Right atrium auricular region (tissue), 2 donors: ENCODE results near the gene PCBP3. TPM values are rescaled to one million over a fixed set of nuclear protein-coding genes. Genes with fewer than 3 reads are reported as not detected.

ENCODE experiments used
- DNase-seq: peaks from one replicate; pipeline ENCODE4 v3.0.0-alpha.2; 2019; ENCODE audit warnings: low spot score
- H3K27ac ChIP-seq, 2 donors: fragments of 200-600 bp; sonication (generic); 1 replicate in 1 of 2; 2 replicates in 1 of 2; pipeline ENCODE4 v1.5.1; 2016 to 2019
- H3K27me3 ChIP-seq, 2 donors: fragments of 200-600 bp; sonication (generic); one replicate each; pipeline versions ENCODE4 v1.5.1 to v1.6.0; 2017 to 2019
- H3K36me3 ChIP-seq: fragments of 200-600 bp; sonication (generic); one replicate; pipeline ENCODE4 v1.5.1; 2016
- H3K4me1 ChIP-seq, 2 donors: fragments of 200-600 bp; sonication (generic); one replicate each; pipeline versions ENCODE4 v1.5.1 to v1.6.0; 2017 to 2019
- H3K4me3 ChIP-seq, 2 donors: fragments of 200-600 bp; sonication (generic); 1 replicate in 1 of 2; 2 replicates in 1 of 2; pipeline ENCODE4 v1.5.1; 2017 to 2019; ENCODE audit warnings: mild to moderate bottlenecking in 1 of 2, moderate library complexity in 1 of 2
- H3K9me3 ChIP-seq, 2 donors: fragments of 200-600 bp; sonication (generic); one replicate each; pipeline ENCODE4 v1.5.1; 2019
- total RNA-seq, 2 donors: library from RNA; depleted of rRNA; stranded (reverse); fragments of >200 nt; gene quantifications; one replicate each; pipeline ENCODE4 v1.1.0, GENCODE V29; 2016
- TF ChIP-seq, protein P1 (sequence below), 2 donors: fragments of 200-600 bp; sonication (generic); IDR thresholded peaks; one replicate each; pipeline ENCODE4 v1.5.1; 2019; ENCODE audit warnings: antibody characterized with exemption in 2 of 2

PCBP3 gene
- total RNA-seq, 2 donors from 2014 or later: 2.3 to 5.2 TPM

DNA sequence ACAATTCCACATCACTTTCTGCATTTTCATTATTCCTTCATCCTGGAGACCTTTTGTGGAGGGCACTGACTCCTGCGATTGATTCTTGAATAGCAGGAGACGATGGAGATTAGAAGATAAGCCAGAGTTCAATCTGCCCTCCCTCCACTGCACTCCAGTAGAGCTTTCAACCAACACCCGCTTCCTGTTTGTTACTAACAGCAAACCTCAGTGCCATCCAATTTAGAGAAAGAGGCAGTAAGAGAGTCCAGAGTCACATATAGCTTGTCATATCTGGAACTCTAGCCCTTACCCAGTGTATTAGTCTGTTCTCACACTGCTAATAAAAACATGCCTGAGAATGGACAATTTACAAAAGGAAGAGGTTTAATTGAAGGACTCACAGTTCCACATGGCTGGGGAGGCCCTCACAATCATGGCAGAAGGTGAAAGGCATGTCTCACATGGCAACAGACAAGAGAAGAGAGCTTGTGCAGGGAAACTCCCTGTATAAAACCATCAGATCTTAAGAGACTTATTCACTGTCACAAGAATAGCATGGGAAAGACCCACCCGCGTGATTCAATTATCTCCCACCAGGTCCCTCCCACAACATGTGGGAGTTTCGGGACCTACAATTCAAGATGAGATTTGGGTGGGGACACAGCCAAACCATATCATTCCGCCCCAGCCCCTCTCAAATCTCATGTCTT is 55.9 kb downstream of the PCBP3 start:
- TF ChIP-seq, protein P1, sequence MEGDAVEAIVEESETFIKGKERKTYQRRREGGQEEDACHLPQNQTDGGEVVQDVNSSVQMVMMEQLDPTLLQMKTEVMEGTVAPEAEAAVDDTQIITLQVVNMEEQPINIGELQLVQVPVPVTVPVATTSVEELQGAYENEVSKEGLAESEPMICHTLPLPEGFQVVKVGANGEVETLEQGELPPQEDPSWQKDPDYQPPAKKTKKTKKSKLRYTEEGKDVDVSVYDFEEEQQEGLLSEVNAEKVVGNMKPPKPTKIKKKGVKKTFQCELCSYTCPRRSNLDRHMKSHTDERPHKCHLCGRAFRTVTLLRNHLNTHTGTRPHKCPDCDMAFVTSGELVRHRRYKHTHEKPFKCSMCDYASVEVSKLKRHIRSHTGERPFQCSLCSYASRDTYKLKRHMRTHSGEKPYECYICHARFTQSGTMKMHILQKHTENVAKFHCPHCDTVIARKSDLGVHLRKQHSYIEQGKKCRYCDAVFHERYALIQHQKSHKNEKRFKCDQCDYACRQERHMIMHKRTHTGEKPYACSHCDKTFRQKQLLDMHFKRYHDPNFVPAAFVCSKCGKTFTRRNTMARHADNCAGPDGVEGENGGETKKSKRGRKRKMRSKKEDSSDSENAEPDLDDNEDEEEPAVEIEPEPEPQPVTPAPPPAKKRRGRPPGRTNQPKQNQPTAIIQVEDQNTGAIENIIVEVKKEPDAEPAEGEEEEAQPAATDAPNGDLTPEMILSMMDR (IDR thresholded peaks at IDR 0.05): no peak
- no peak overlapping the region for H3K27ac ChIP-seq
- H3K36me3 ChIP-seq: no peaks in the 10 kb centered on the region
- no peak for DNase-seq
- peaks cover 0 to 11% of the 10 kb centered on the region in 2 donors for H3K4me1 ChIP-seq
- H3K4me3 ChIP-seq: no peak overlapping the region
- H3K27me3 ChIP-seq: no peaks in the 10 kb centered on the region
- H3K9me3 ChIP-seq: no peaks in the 10 kb centered on the region

DNA sequence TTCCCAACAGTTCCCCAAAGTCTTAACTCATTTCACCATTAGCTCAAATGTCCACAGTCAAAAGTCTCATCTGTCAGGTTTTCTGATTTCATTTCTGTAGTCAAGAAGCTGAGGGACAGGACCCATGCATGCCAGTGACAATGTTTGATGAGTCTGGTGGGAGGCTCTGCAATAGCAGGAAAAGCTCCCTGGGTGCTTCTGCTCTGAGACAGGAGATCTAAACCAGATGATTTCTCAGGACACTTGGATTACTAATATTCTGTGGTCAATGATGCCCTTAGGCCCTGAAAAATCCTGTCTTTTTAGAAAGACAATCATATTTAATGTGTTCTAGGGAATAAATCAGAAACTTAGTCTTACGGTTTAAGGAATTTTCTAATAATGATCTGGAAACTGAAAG is 56.4 kb downstream of the PCBP3 start:
- TF ChIP-seq, protein P1 (IDR thresholded peaks at IDR 0.05): no peak
- no peak overlapping the region for H3K27ac ChIP-seq
- H3K4me1 ChIP-seq: peaks cover 0 to 11% of the 10 kb centered on the region in 2 donors

DNA sequence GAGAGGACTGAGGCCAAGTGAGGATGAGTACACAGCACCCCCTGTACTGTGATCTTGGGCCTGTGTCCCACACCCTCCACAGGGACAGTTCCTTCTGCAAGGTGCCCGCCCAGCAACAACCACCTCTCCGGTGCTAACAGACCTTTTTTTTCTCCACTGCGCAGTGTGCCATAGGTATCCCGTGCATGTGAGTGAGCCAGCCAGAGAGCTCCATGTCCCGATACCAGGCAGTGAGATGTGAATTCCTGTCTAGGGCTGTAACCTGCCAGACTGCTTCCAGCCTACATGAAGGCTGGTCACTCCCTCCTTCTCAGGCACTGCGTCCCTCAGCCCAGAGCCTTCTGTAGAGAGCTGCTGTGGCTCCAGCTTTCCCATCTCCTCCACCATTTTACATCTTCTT is 56.9 kb downstream of the PCBP3 start:
- no peak for DNase-seq
- peaks cover 0 to 11% of the 10 kb centered on the region in 2 donors for H3K4me1 ChIP-seq
- TF ChIP-seq, protein P1 (IDR thresholded peaks at IDR 0.05): no peak

More for the DNA sequence above, 56.4 kb downstream of the PCBP3 start:
- Histone ChIP-seq H3K36me3 (no peaks in the 10 kb centered on the region), H3K9me3 (no peaks in the 10 kb centered on the region), H3K27me3 (no peaks in the 10 kb centered on the region), H3K4me3 (no peak overlapping the region)
- no peak for DNase-seq

DNA sequence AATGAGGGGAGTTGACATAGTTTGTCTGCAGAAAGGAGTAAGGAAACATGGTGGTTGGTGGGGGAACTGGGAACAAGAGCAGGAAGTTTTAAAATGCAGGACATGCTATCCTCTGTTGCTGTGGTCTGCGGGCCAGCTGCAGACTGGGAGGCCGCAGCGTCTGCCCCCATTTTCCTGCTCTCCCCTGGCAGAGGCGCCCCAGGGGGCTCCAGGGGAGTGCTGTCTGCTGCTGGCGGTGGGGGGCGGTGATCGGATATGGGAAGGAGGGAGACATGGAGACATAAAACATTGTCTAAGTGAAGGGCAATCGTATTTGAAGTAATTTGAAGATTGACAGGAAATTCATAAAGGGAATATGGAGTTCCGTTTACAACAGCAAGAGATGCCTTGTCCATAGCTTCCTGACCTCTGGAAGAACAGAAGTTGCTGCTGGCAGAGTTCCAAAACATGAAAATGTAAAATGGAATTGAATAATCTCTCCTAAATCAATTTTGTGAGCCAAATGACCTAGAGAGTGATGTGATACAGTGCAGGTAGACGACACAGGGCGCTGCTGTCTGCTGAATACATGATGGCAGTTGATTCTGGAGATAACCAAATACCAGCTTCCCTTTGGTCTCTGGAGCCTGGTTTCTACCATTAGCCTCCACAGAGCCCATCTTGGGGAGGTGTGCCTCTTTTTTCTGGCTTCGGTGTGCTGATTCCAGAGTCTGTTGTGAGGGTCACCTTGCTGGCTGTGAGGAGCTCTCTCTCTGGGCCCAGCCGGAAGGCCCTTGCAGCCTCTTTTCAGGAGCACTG is 61.0 kb downstream of the PCBP3 start:
- H3K27ac ChIP-seq: no peak overlapping the region

More for the DNA sequence above, 56.9 kb downstream of the PCBP3 start:
- no peaks in the 10 kb centered on the region for H3K27me3 ChIP-seq
- no peaks in the 10 kb centered on the region for H3K9me3 ChIP-seq
- H3K36me3 ChIP-seq: no peaks in the 10 kb centered on the region
- no peak overlapping the region for H3K4me3 ChIP-seq
- H3K27ac ChIP-seq: no peak overlapping the region

DNA sequence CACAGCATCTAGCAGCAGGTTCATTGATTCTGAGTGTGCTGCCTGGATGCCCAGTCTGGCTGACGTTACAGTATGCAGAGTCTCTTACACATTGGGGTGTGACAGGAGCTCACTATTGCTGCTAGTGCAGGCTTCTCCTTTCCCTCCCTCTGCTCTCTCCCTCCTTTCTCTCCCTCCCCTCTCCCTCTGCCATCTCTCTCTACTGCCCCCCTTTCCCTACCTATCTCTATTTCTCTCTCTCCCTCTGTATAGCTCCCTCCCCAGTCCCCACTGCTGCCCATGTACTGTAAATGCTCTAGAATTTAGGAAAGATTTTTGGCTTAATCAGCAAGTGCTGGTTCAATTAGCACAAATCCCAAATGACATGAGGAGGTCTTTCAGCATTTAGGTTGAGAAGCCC is 62.8 kb downstream of the PCBP3 start:
- TF ChIP-seq, protein P1 (IDR thresholded peaks at IDR 0.05): no peak
- Histone ChIP-seq H3K4me3 (no peak overlapping the region), H3K27me3 (no peaks in the 10 kb centered on the region), H3K36me3 (no peaks in the 10 kb centered on the region), H3K27ac (no peak overlapping the region), H3K9me3 (peaks cover 0 to 7% of the 10 kb centered on the region in 2 donors), H3K4me1 (no peaks in the 10 kb centered on the region)
- DNase-seq: no peak

More for the DNA sequence above, 61.0 kb downstream of the PCBP3 start:
- no peak for DNase-seq
- TF ChIP-seq, protein P1 (IDR thresholded peaks at IDR 0.05): no peak
- Histone ChIP-seq H3K9me3 (no peaks in the 10 kb centered on the region), H3K27me3 (no peaks in the 10 kb centered on the region), H3K4me3 (no peak overlapping the region), H3K36me3 (no peaks in the 10 kb centered on the region), H3K4me1 (no peaks in the 10 kb centered on the region)
